ENCODE results near the gene KRTAP15-1. TPM values are rescaled to one million over a fixed set of nuclear protein-coding genes. Genes with fewer than 3 reads are reported as not detected.

The KRTAP15-1 gene
- total RNA-seq, 1 experiment from 2014 or later, result not detected

DNA sequence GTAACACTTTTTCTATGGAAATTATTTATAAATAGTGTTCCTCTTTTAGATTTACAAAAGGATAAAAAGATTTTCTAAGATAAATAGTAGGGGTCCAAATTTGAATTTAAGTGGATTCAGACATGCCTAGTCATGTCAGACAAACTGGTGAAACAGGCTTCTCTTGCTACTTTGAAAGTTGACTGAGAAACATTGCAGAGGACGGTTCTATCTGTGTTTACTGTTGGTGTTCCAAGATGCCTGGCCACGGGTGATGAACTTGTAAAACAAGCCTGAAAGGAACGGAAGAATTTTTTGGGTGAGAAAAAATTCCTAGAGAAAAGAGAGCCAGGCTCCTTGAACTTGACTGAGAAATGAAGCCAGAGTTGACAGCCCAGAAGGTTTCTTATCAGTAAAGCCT, 37.9 kb downstream of the KRTAP15-1 start:
- Histone ChIP-seq H4K20me1 (ENCODE audit: control insufficient read depth, insufficient read depth, insufficient read length) (no peaks in the 10 kb centered on the region), H3K79me2 (ENCODE audit: insufficient read depth, low read length) (no peaks in the 10 kb centered on the region), H3K27me3 (ENCODE audit: insufficient read depth, low read length) (no peaks in the 10 kb centered on the region), H3K23ac (ENCODE audit: insufficient read length, low read depth, low read length) (no peak overlapping the region), H2BK20ac (ENCODE audit: low read depth, low read length, poor library complexity, severe bottlenecking) (no peak overlapping the region), H3K9ac (ENCODE audit: extremely low read depth, insufficient read length, low read length) (no peak overlapping the region), H4K91ac (ENCODE audit: insufficient read length, low read depth, low read length) (no peak overlapping the region), H3K9me3 (ENCODE audit: control insufficient read depth, low read depth, low read length) (no peaks in the 10 kb centered on the region), H2BK15ac (ENCODE audit: low read depth, low read length) (no peak overlapping the region), H2AFZ (ENCODE audit: low read length) (peak overlapping the region; percentile 8), H3K56ac (ENCODE audit: insufficient read length, low read depth, low read length) (no peak overlapping the region), H3K4me1 (ENCODE audit: insufficient read depth, low read length) (no peaks in the 10 kb centered on the region), H2BK120ac (ENCODE audit: low read depth, low read length, poor library complexity, severe bottlenecking) (no peak overlapping the region), H4K8ac (replicated peaks; ENCODE audit: insufficient read length, low read depth, low read length) (no peak overlapping the region), H3K4ac (ENCODE audit: low read depth, low read length) (no peak overlapping the region), H4K5ac (ENCODE audit: insufficient read length, low read depth, low read length) (no peak overlapping the region), H3K27ac (ENCODE audit: insufficient read length, low read depth, low read length) (no peak overlapping the region), H3K23me2 (ENCODE audit: insufficient read length, low read depth, low read length, poor library complexity, severe bottlenecking) (no peaks in the 10 kb centered on the region), H2BK12ac (ENCODE audit: insufficient read length, low read depth, low read length) (no peak overlapping the region), H3T11ph (ENCODE audit: low read length) (no peak overlapping the region), H2AK5ac (ENCODE audit: insufficient read length, low read length) (no peak overlapping the region), H3K18ac (ENCODE audit: insufficient read length, low read depth, low read length) (no peak overlapping the region), H3K79me1 (ENCODE audit: insufficient read depth, low read depth, low read length, poor library complexity, severe bottlenecking) (no peaks in the 10 kb centered on the region), H2BK5ac (ENCODE audit: insufficient read length, low read length) (no peak overlapping the region), H3K4me2 (ENCODE audit: insufficient read depth, insufficient read length, low read length) (no peak overlapping the region), H3K14ac (ENCODE audit: insufficient read depth, low read length) (no peak overlapping the region)
- no peaks in the 10 kb centered on the region for H3K36me3 Mint-ChIP-seq (ENCODE audit: insufficient read depth in 1 of 3, low read depth in 3 of 3)
- no peak overlapping the region for H3K27ac Mint-ChIP-seq
- no peak overlapping the region for H3K4me3 Mint-ChIP-seq
- no peaks in the 10 kb centered on the region for H3K9me3 Mint-ChIP-seq
- H3K4me1 Mint-ChIP-seq, result no peaks in the 10 kb centered on the region
- DNase-seq, result no peak
- TF ChIP-seq CTCF (conservative IDR thresholded peaks at IDR 0.05), result no peak
- no CpG with 5 or more reads among the region's 3 CpGs for WGBS (ENCODE audit: extremely low coverage, insufficient read length, low lambda C conversion rate)
- no peaks in the 10 kb centered on the region for H3K27me3 Mint-ChIP-seq (ENCODE audit: low read depth)

Data from H9 (cell line).